Measurements from ENCODE around the gene RAPGEF2. TPM values are rescaled to one million over a fixed set of nuclear protein-coding genes. Genes with fewer than 3 reads are reported as not detected.

RAPGEF2 gene
- total RNA-seq, 1 experiment from 2014 or later: 26.3 TPM

- BruUV-seq (replicated peaks): no TSS peak
- no peaks in the 10 kb centered on the region for H3K36me3 Mint-ChIP-seq (ENCODE audit: insufficient read depth, unreplicated experiment)
- intact Hi-C loops (cut with micrococcal nuclease): loop anchor here (2.0 to 10.0 kb wide), 2 partner anchors 67 to 149 kb away; no protein-coding TSS in a partner anchor
- H3K27me3 Mint-ChIP-seq (ENCODE audit: insufficient read depth, unreplicated experiment): no peaks in the 10 kb centered on the region
- peak overlapping the region; percentile 67 for H3K27ac Mint-ChIP-seq (ENCODE audit: low read depth, unreplicated experiment)
- ChIA-PET CTCF (interaction anchor here (0.6 to 1.5 kb wide), 2 partner anchors 28 to 68 kb away, joined by 3 to 4 read pairs; no protein-coding TSS in a partner anchor), POLR2A (interaction anchor here (0.7 to 3.8 kb wide), 6 partner anchors 12 to 68 kb away, joined by 3 to 30 read pairs (median 4); no protein-coding TSS in a partner anchor)
- H3K4me3 Mint-ChIP-seq (ENCODE audit: unreplicated experiment): no peak overlapping the region
- TF ChIP-seq, protein P1, sequence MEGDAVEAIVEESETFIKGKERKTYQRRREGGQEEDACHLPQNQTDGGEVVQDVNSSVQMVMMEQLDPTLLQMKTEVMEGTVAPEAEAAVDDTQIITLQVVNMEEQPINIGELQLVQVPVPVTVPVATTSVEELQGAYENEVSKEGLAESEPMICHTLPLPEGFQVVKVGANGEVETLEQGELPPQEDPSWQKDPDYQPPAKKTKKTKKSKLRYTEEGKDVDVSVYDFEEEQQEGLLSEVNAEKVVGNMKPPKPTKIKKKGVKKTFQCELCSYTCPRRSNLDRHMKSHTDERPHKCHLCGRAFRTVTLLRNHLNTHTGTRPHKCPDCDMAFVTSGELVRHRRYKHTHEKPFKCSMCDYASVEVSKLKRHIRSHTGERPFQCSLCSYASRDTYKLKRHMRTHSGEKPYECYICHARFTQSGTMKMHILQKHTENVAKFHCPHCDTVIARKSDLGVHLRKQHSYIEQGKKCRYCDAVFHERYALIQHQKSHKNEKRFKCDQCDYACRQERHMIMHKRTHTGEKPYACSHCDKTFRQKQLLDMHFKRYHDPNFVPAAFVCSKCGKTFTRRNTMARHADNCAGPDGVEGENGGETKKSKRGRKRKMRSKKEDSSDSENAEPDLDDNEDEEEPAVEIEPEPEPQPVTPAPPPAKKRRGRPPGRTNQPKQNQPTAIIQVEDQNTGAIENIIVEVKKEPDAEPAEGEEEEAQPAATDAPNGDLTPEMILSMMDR (IDR thresholded peaks at IDR 0.05; ENCODE audit: unreplicated experiment): no peak
- DNase-seq (ENCODE audit: unreplicated experiment): peak; percentile 56
- peaks cover 42% of the 10 kb centered on the region for H3K4me1 Mint-ChIP-seq (ENCODE audit: insufficient read depth, unreplicated experiment)
- no peaks in the 10 kb centered on the region for H3K9me3 Mint-ChIP-seq (ENCODE audit: unreplicated experiment)
Observed at GRCh38 chr4:159296061-159296460, 193.2 kb downstream of the RAPGEF2 start.

GRCh38 chr4:159297091-159297490 lies 194.2 kb downstream of the RAPGEF2 start:
- Mint-ChIP-seq H3K36me3 (ENCODE audit: insufficient read depth, unreplicated experiment) (no peaks in the 10 kb centered on the region), H3K4me3 (ENCODE audit: unreplicated experiment) (no peak overlapping the region), H3K27ac (ENCODE audit: low read depth, unreplicated experiment) (peak overlapping the region; percentile 72), H3K27me3 (ENCODE audit: insufficient read depth, unreplicated experiment) (no peaks in the 10 kb centered on the region), H3K4me1 (ENCODE audit: insufficient read depth, unreplicated experiment) (peaks cover 36% of the 10 kb centered on the region), H3K9me3 (ENCODE audit: unreplicated experiment) (no peaks in the 10 kb centered on the region)
- intact Hi-C loops (cut with micrococcal nuclease): loop anchor here (2.0 to 10.0 kb wide), 2 partner anchors 68 to 148 kb away; no protein-coding TSS in a partner anchor
- BruUV-seq (replicated peaks): no TSS peak
- TF ChIP-seq, protein P1 (IDR thresholded peaks at IDR 0.05; ENCODE audit: unreplicated experiment): no peak
- no peak for DNase-seq (ENCODE audit: unreplicated experiment)
- ChIA-PET CTCF (interaction anchor here (0.6 to 1.5 kb wide), 3 partner anchors 69 to 146 kb away, joined by 3 to 4 read pairs (median 4); no protein-coding TSS in a partner anchor), POLR2A (interaction anchor here (1.6 to 3.8 kb wide), 3 partner anchors 12 to 60 kb away, joined by 3 to 30 read pairs (median 4); no protein-coding TSS in a partner anchor)

DNA sequence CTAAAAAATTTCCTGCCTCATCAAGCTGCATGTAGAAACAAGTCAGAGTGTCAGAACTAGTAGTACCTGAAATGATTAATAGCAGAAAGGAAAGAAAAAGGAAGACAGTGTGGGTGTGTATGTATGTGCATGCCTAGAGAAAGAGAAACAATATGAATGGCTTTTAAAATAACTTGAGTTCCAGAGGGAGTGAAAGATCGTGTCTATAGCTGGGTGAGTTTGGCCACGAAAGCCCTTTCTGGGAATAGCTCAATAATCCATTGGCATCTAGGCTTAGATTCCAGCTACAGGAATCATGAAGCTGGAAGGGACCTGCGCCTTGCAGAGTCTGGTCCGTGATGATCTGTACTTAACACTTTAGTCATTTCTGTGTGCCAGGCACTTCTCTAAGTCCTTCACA lies 195.6 kb downstream of the RAPGEF2 start:
- peak overlapping the region; percentile 67 for H3K4me3 Mint-ChIP-seq (ENCODE audit: unreplicated experiment)

GRCh38 chr4:159303435-159303834 lies 200.6 kb downstream of the RAPGEF2 start:
- Mint-ChIP-seq H3K36me3 (ENCODE audit: insufficient read depth, unreplicated experiment) (peaks cover 15% of the 10 kb centered on the region), H3K9me3 (ENCODE audit: unreplicated experiment) (peaks cover 10% of the 10 kb centered on the region), H3K27me3 (ENCODE audit: insufficient read depth, unreplicated experiment) (no peaks in the 10 kb centered on the region), H3K4me1 (ENCODE audit: insufficient read depth, unreplicated experiment) (peaks cover 7% of the 10 kb centered on the region), H3K4me3 (ENCODE audit: unreplicated experiment) (no peak overlapping the region), H3K27ac (ENCODE audit: low read depth, unreplicated experiment) (no peak overlapping the region)
- TF ChIP-seq, protein P1 (IDR thresholded peaks at IDR 0.05; ENCODE audit: unreplicated experiment): no peak
- no TSS peak for BruUV-seq (replicated peaks)
- POLR2A ChIA-PET: interaction anchor here (0.6 kb wide), 1 partner anchor 23 kb away, joined by 3 read pairs; no protein-coding TSS in a partner anchor
- intact Hi-C loops (cut with micrococcal nuclease): no loop called here
- no peak for DNase-seq (ENCODE audit: unreplicated experiment)
- CTCF ChIA-PET: interaction anchor here (0.6 to 1.1 kb wide), 2 partner anchors 33 to 62 kb away, joined by 3 to 4 read pairs; no protein-coding TSS in a partner anchor

More for the DNA sequence above, 195.6 kb downstream of the RAPGEF2 start:
- Mint-ChIP-seq H3K4me1 (ENCODE audit: insufficient read depth, unreplicated experiment) (peaks cover 33% of the 10 kb centered on the region), H3K36me3 (ENCODE audit: insufficient read depth, unreplicated experiment) (no peaks in the 10 kb centered on the region), H3K9me3 (ENCODE audit: unreplicated experiment) (no peaks in the 10 kb centered on the region), H3K27ac (ENCODE audit: low read depth, unreplicated experiment) (peak overlapping the region; percentile 72), H3K27me3 (ENCODE audit: insufficient read depth, unreplicated experiment) (no peaks in the 10 kb centered on the region)
- intact Hi-C loops (cut with micrococcal nuclease): loop anchor here (10.0 kb wide), 1 partner anchor 146 kb away; no protein-coding TSS in a partner anchor
- POLR2A ChIA-PET: interaction anchor here (0.5 to 3.8 kb wide), 11 partner anchors 8 to 344 kb away, joined by 3 to 30 read pairs (median 4); no protein-coding TSS in a partner anchor
- CTCF ChIA-PET: interaction anchor here (0.6 to 2.2 kb wide), 3 partner anchors 66 to 409 kb away, joined by 3 to 5 read pairs (median 3); no protein-coding TSS in a partner anchor
- TF ChIP-seq, protein P1 (IDR thresholded peaks at IDR 0.05; ENCODE audit: unreplicated experiment): no peak
- DNase-seq (ENCODE audit: unreplicated experiment): peak; percentile 67
- BruUV-seq (replicated peaks): no TSS peak

Data from MCF 10A (cell line).